ENCODE results near the gene ARRDC5.

- TF ChIP-seq POLR2A (IDR thresholded peaks at IDR 0.05) (no peak), CTCF (IDR thresholded peaks at IDR 0.05) (no peak)
Measured at GRCh38 chr19:4908360-4908759, 5.7 kb upstream of the ARRDC5 start.

All from adrenal gland (tissue), 5 donors.